GM23338 (cell line): ENCODE results near the gene LIMCH1. TPM values are rescaled to one million over a fixed set of nuclear protein-coding genes. Genes with fewer than 3 reads are reported as not detected.

ENCODE experiments used
- polyA plus RNA-seq: library from polyadenylated mRNA; unstranded; fragments of >200 nt; fragmentation: Nextera tagmentation; extraction: Ambion mirVana; gene quantifications from 2 replicates; pipeline ENCODE4 v1.2.1, GENCODE V29; 2016
- total RNA-seq: library from RNA; depleted of rRNA; stranded (reverse); fragments of >200 nt; shearing (Covaris generic); gene quantifications from 2 replicates; pipeline ENCODE4 v1.2.3, GENCODE V29; 2014; rRNA removed

LIMCH1 gene
- total and polyA plus RNA-seq, 2 experiments from 2014 or later = 1.5 TPM

Other genes with a start within 250 kb of the LIMCH1 start
- not detected in 2 replicates for gene PHOX2B, start 210.6 kb downstream of the LIMCH1 start, total RNA-seq
- not detected in 2 replicates for gene PHOX2B, start 210.6 kb downstream of the LIMCH1 start, polyA plus RNA-seq